Right lobe of liver (tissue), 6 donors: ENCODE results near the gene DCTN3. TPM values are rescaled to one million over a fixed set of nuclear protein-coding genes. Genes with fewer than 3 reads are reported as not detected.

Source experiments
- ATAC-seq, 4 donors: fragments of 200-7000 bp; cut with Tn5 transposase; one replicate each; pipeline ENCODE4 v1.9.1; 2020; ENCODE audit warnings: mild to moderate bottlenecking in 4 of 4, moderate library complexity in 4 of 4
- DNase-seq, 3 donors: peaks; one replicate each; pipeline ENCODE4 v3.0.0-alpha.2; 2020
- H3K27ac ChIP-seq, 3 donors: fragments of 200-600 bp; one replicate each; pipeline ENCODE4 v1.8.0; 2022
- H3K27me3 ChIP-seq, 2 donors: fragments of 200-600 bp; one replicate each; pipeline ENCODE4 v1.8.0; 2022
- H3K36me3 ChIP-seq, 4 donors: fragments of 200-600 bp; sonication (generic) in 1 of 4; one replicate each; pipeline versions ENCODE4 v1.5.1 to v1.8.0; 2017 to 2022; ENCODE audit warnings: control low read depth in 1 of 4
- H3K4me1 ChIP-seq, 4 donors: fragments of 200-600 bp; sonication (generic) in 1 of 4; one replicate each; pipeline versions ENCODE4 v1.5.1 to v1.8.0; 2017 to 2022; ENCODE audit warnings: control low read depth in 1 of 4
- H3K4me3 ChIP-seq, 3 donors: fragments of 200-600 bp; one replicate each; pipeline ENCODE4 v1.8.0; 2022
- H3K9me3 ChIP-seq, 4 donors: fragments of 200-600 bp; sonication (generic) in 1 of 4; one replicate each; pipeline versions ENCODE4 v1.5.1 to v1.8.0; 2017 to 2022; ENCODE audit warnings: control low read depth in 1 of 4
- POLR2A ChIP-seq: fragments of 450-650 bp; IDR thresholded peaks from one replicate; pipeline ENCODE4 v1.6.1; 2017; ENCODE audit warnings: antibody characterized with exemption, mild to moderate bottlenecking
- WGBS: methylation state at CpG from one replicate; pipeline ENCODE4 v1.1.6; 2018; ENCODE audit warnings: low coverage, low lambda C conversion rate; ENCODE audit not compliant: insufficient coverage; ENCODE audit errors: missing lambda C conversion rate; 5-methylcytosine and 5-hydroxymethylcytosine counted together
- intact Hi-C, 2 donors: fragments of 100-400 bp; cut with DNase I; formaldehyde crosslinking; loops; one replicate each; pipeline versions ENCODE4 v1.11.2 to v1.14.1; 2022
- total RNA-seq, 6 experiments: library from RNA; depleted of rRNA in 2 of 6; stranded (reverse); fragments of >200 nt in 2 of 6; fragmentation: NEBNext Ultra II Directional in 3 of 6; extraction: Animal tissue kit (Norgen Biotek cat#: 25700) in 3 of 6; gene quantifications; one replicate each; pipeline versions ENCODE4 v1.1.0 to v1.2.4, GENCODE V29; 2016 to 2023
- TF ChIP-seq, protein P1 (sequence below), 4 donors: fragments of 200-600 bp in 3 of 4; fragments of 450-650 bp in 1 of 4; IDR thresholded peaks; one replicate each; pipeline versions ENCODE4 v1.5.1 to v1.8.0; 2016 to 2022; ENCODE audit warnings: antibody characterized with exemption in 4 of 4, mild to moderate bottlenecking in 2 of 4
- donor health status: DM: no; HTN: yes; CAD: no.
- donor health status: DM: no; HTN: no; CAD: no.
- donor health status: DM: no; HTN: no; CAD: no.
- donor health status: DM: no; HTN: yes; CAD: no.
- donor health status: DM: no; HTN: yes; CAD: no.

DCTN3 gene
- total RNA-seq, 6 experiments from 2014 or later: 26.4 to 36.8 (median 32.7) TPM

DNA sequence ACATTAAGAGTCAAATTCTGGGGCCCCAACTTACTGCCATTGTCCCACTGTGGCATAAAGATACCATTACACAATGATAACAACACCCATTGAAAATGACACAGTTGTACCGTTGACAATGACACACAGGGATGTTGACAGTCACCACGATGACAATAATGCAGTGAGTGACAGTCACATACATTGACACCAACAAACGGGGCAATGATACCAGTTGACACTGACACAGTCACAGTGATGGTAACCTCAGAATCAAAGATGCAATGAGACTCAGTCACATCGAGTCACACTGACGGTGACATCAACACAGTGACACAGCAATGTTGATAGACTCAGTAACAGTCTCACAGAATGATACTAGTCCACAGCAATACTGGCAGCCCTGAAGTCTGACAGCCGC is 47.7 kb downstream of the DCTN3 start:
- no peaks in the 10 kb centered on the region for H3K9me3 ChIP-seq
- H3K4me3 ChIP-seq: no peak overlapping the region
- no peaks in the 10 kb centered on the region for H3K27me3 ChIP-seq
- no peak overlapping the region for H3K27ac ChIP-seq
- peaks cover 0 to 3% (median 1%) of the 10 kb centered on the region in 4 donors for H3K4me1 ChIP-seq
- no peaks in the 10 kb centered on the region for H3K36me3 ChIP-seq
- DNase-seq (no peak), ATAC-seq (no peak)
- intact Hi-C loops: no loop called here
- TF ChIP-seq, protein P1, sequence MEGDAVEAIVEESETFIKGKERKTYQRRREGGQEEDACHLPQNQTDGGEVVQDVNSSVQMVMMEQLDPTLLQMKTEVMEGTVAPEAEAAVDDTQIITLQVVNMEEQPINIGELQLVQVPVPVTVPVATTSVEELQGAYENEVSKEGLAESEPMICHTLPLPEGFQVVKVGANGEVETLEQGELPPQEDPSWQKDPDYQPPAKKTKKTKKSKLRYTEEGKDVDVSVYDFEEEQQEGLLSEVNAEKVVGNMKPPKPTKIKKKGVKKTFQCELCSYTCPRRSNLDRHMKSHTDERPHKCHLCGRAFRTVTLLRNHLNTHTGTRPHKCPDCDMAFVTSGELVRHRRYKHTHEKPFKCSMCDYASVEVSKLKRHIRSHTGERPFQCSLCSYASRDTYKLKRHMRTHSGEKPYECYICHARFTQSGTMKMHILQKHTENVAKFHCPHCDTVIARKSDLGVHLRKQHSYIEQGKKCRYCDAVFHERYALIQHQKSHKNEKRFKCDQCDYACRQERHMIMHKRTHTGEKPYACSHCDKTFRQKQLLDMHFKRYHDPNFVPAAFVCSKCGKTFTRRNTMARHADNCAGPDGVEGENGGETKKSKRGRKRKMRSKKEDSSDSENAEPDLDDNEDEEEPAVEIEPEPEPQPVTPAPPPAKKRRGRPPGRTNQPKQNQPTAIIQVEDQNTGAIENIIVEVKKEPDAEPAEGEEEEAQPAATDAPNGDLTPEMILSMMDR (IDR thresholded peaks at IDR 0.05): no peak
- TF ChIP-seq POLR2A: no peak
- 67% methylated on average over 1 of the region's 6 CpGs for WGBS

DNA sequence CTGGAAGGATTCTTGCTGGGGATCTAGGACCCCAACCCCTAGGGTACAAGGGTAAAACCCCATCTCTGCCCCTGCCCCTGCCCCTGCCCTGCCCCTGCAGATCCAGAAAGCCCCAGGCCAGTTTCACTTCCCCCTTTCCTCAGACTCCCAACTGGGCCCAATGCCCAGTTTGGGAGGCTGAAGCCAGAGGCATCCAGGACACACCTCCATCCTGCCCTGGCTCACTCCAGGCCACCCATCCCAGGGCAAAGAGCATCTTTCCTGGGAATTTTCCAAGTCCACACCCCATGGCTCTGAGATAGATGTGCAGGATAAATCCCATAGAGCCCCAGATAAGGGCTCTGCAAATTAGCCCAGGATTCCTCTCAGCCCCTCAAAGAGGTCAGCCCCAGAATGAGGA is 48.2 kb downstream of the DCTN3 start:
- ATAC-seq: peak; percentile 90 to 96 (median 94)
- no peaks in the 10 kb centered on the region for H3K27me3 ChIP-seq

DNA sequence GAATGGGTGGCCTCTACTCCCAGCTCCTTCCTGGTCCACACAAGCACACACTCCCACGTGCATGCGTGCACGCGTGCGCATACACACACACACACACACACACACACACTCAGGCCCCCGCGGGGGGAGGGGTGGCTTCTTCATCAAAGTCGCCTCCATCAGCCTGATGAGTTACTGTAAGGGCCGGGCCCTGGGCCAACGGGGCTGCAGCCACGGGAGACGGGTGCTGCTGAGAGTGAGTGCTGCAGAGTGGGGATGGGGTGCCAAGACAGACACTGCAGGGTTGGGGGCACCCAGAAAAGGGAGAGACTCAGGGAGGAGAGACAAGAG is 48.8 kb downstream of the DCTN3 start:
- no peak for DNase-seq
- H3K27me3 ChIP-seq: no peaks in the 10 kb centered on the region
- no peaks in the 10 kb centered on the region for H3K9me3 ChIP-seq
- H3K4me1 ChIP-seq: peaks cover 0 to 3% (median 1%) of the 10 kb centered on the region in 4 donors
- no peaks in the 10 kb centered on the region for H3K36me3 ChIP-seq
- 20% methylated on average over 1 of the region's 12 CpGs for WGBS
- no peak overlapping the region for H3K27ac ChIP-seq
- intact Hi-C loops: no loop called here
- peak in 1 of 4 donors; percentile 5 for ATAC-seq
- H3K4me3 ChIP-seq: no peak overlapping the region
- TF ChIP-seq, protein P1 (IDR thresholded peaks at IDR 0.05): no peak
- TF ChIP-seq POLR2A: no peak

More for the DNA sequence above, 48.2 kb downstream of the DCTN3 start:
- Histone ChIP-seq H3K36me3 (no peaks in the 10 kb centered on the region), H3K4me1 (peaks cover 0 to 3% (median 1%) of the 10 kb centered on the region in 4 donors), H3K4me3 (no peak overlapping the region), H3K27ac (no peak overlapping the region), H3K9me3 (no peaks in the 10 kb centered on the region)
- intact Hi-C loops: no loop called here
- no peak for TF ChIP-seq POLR2A
- TF ChIP-seq, protein P1 (IDR thresholded peaks at IDR 0.05): no peak
- DNase-seq: peak; percentile 81 to 86 (median 82)

DNA sequence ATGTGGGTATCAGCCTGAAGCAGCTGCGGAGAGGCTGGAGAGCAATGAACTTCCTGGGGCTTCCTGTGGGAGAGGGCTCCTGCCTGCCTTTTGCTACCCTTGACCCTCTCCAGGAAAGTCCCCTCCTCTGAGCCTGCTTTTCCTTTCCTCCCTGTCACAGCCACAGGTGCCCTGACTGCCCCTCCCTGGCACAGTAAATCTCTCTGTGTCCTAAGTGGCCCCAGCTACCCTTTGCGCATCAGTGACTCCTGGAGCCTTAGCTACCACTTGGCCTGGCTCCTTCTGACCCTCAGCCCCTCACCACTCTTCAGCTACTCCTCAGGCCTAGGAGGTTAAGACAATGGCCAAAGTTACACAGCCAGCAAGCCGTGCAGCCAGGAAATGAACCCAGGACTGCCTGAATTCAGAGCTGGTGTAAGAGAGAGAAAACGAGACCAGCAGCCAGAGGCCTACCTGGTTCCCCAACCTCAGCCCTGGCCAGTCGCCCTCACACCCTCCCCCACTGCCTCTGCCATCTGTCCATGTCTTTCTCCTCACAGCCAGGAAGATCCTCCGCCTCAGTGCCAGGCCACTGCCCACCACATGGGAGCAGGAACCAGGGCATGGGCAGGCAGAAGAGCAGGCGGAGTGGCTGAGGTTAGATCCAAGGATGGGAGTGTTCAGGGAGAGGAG is 49.4 kb downstream of the DCTN3 start:
- Histone ChIP-seq H3K4me3 (no peak overlapping the region), H3K36me3 (no peaks in the 10 kb centered on the region), H3K27me3 (no peaks in the 10 kb centered on the region), H3K9me3 (no peaks in the 10 kb centered on the region), H3K27ac (no peak overlapping the region), H3K4me1 (peaks cover 0 to 3% (median 1%) of the 10 kb centered on the region in 4 donors)
- TF ChIP-seq, protein P1 (IDR thresholded peaks at IDR 0.05): no peak
- no peak for TF ChIP-seq POLR2A
- ATAC-seq (no peak), DNase-seq (no peak)
- intact Hi-C loops: no loop called here
- WGBS: 94% methylated on average over 3 of the region's 7 CpGs

DNA sequence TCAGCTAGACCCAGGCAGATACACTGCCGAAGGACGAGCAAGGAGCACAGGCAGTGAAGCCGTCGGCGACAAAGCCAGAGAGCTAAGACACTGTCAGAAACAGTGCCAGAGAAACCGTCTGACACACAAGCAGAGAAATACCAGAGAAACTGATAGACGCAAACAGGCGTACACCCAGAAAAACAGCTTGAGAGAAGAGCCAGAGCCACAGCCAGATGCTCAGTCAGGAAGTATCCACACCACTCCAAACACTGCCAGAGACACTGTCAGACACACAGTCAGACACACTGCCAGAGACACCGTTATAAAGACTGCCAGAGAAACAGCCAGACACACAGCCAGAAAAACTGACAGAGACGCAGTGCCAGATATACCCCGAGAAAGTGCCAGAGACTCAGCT is 49.9 kb downstream of the DCTN3 start:
- intact Hi-C loops: no loop called here
- DNase-seq (no peak), ATAC-seq (no peak)
- Histone ChIP-seq H3K4me3 (no peak overlapping the region), H3K36me3 (no peaks in the 10 kb centered on the region), H3K27ac (no peak overlapping the region), H3K27me3 (no peaks in the 10 kb centered on the region), H3K4me1 (peaks cover 0 to 3% (median 1%) of the 10 kb centered on the region in 4 donors), H3K9me3 (no peaks in the 10 kb centered on the region)
- TF ChIP-seq, protein P1 (IDR thresholded peaks at IDR 0.05): no peak
- no peak for TF ChIP-seq POLR2A
- 77% methylated on average over 11 of the region's 11 CpGs for WGBS
